Left ventricle myocardium superior (tissue), 1 donor: ENCODE data around the gene IL1A. TPM values are rescaled to one million over a fixed set of nuclear protein-coding genes. Genes with fewer than 3 reads are reported as not detected.

ENCODE experiments used
- ATAC-seq: fragments of 200-7000 bp; cut with Tn5 transposase; one replicate; pipeline ENCODE4 v1.9.1; 2020; ENCODE audit warnings: mild to moderate bottlenecking, moderate library complexity
- DNase-seq: peaks from one replicate; pipeline ENCODE4 v3.0.0-alpha.2; 2020
- intact Hi-C: fragments of 100-400 bp; cut with micrococcal nuclease; formaldehyde crosslinking; loops from one replicate; pipeline ENCODE4 v1.11.0; 2022
- total RNA-seq: library from RNA; stranded (reverse); fragmentation: NEBNext Ultra II Directional; extraction: Animal tissue kit (Norgen Biotek cat#: 25700); gene quantifications from one replicate; pipeline ENCODE4 v1.2.1, GENCODE V29; 2021
- donor health status: DM: no; HTN: yes; CAD: no; lungs with severe emphysema.

IL1A gene
- total RNA-seq, 1 donor from 2014 or later, result not detected

GRCh38 chr2:112820343-112820742 lies 36.0 kb upstream of the IL1A start:
- no peak for DNase-seq
- ATAC-seq, result no peak
- intact Hi-C loops, result no loop called here

GRCh38 chr2:112819081-112819480 lies 34.8 kb upstream of the IL1A start:
- no peak for DNase-seq
- ATAC-seq, result no peak
- intact Hi-C loops, result no loop called here

DNA sequence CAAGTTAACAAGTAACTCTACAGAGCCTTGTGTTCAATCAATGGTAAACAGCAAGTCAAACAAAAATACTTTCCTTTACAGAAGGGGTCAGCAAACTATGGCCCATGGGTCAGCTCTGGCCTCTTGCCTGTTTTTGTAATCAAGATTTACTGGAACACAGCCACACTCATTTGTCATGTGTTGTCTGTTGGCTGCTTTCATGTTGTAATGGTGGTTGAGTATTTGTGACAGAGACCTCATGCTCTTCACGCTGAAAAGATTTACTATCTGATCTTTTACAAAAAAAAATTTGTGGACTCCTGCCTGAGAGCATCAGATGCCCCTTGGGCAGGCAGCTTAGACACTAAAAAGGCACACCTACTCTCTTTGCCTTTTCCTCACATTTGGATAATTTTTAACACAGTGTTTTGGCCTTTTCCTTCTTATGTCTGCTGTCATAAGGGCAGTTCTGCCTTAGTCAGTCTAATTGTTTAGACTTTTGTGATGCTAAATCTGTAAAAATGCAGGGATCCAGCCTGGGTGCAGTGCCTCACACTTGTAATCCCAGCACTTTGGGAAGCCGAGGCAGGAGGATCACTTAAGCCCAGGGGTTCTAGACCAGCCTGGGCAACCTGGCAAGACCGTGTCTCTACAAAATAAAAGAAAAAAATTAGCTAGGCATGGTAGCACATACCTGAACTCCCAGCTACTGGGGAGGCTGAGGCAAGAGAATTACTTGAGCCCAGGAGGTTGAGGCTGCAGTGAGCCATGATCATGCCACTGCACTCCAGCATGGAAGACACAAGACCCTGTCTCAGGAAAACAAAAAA lies 34.0 kb upstream of the IL1A start:
- DNase-seq, result no peak
- ATAC-seq, result peak; percentile 32
- intact Hi-C loops, result no loop called here

- no peak for ATAC-seq
- intact Hi-C loops, result no loop called here
Measured at GRCh38 chr2:112817082-112817689, 32.9 kb upstream of the IL1A start.

GRCh38 chr2:112814278-112814677 lies 30.0 kb upstream of the IL1A start:
- intact Hi-C loops, result no loop called here
- ATAC-seq, result no peak
- DNase-seq, result no peak

More at GRCh38 chr2:112817082-112817689, 32.9 kb upstream of the IL1A start:
- DNase-seq, result no peak

GRCh38 chr2:112813280-112813966 lies 29.1 kb upstream of the IL1A start:
- intact Hi-C loops, result no loop called here
- DNase-seq (no peak), ATAC-seq (peak; percentile 41)

DNA sequence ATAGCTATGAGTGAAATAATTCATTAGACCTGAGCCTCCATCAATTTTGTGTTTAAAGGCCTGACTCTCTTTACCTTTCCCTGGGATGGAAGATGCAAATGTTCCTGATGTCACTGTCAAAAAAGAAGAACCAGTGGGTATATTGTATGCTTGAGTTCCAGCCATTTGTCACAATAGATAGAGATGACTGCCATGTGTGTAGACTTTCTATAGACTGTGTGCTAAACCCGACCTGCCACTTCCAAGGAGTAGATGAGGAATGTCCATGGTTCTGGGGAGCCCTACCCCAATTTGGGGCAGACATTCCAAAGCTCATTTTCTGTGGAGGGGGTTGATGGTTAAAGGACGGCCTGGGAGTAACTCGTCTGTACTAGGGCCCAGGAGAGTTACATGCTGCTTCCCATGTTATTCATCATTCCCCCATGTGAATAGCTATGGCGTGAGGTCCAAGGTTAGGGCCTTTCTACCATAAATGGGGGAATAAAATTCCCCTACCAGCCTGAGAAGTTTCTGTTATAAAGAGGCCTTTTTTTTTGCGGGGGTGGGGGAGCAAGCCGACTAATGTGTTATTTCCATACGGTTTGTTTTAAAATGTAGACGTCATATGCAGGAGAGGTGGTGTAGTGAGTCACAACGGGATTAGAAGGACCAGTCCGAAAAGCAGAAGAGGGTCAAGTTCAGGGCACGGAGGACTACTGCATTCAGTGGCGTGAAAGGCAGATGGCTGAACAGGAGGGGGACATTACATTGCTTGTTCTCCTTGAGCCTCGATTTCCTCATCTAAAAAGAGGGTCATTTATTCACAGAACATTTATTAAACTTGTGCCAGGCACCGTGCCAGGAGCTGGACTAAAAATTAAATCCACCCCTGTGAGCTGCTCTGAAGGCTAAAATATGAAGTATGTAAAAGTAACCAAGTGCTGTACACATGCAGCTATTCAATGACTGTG lies 28.3 kb upstream of the IL1A start:
- DNase-seq (no peak), ATAC-seq (peak; percentile 38)
- intact Hi-C loops, result no loop called here

GRCh38 chr2:112811841-112812306 lies 27.6 kb upstream of the IL1A start:
- intact Hi-C loops, result no loop called here

DNA sequence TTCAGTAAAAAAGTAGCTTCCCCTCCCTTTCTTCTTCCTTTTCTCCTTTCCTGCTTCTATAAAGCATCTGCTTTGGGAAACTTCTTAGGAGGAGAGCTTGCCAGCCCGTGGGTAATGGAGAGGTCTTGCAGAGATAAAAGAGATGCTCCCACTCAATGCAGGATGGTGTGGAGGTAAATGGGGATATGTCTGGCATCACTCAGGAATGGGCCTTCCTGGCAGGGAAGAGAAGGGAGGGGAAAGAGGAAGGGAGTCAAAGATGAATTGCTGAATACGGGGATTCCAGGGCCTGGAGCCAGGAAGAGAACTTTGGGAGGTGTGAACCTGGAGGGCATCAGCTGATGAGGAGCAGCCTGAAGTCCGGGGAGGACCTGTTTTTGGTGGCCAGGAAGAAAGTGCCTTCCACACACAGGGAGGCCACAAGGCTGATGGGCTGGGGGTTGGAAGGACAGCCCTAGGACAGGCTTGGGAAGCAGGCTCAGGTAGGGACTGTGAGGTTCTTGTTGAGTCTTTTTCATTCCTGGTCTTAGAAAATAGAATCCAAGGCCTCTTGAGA lies 27.1 kb upstream of the IL1A start:
- intact Hi-C loops, result no loop called here
- DNase-seq, result no peak
- no peak for ATAC-seq

More at GRCh38 chr2:112811841-112812306, 27.6 kb upstream of the IL1A start:
- ATAC-seq, result peak; percentile 84
- no peak for DNase-seq

DNA sequence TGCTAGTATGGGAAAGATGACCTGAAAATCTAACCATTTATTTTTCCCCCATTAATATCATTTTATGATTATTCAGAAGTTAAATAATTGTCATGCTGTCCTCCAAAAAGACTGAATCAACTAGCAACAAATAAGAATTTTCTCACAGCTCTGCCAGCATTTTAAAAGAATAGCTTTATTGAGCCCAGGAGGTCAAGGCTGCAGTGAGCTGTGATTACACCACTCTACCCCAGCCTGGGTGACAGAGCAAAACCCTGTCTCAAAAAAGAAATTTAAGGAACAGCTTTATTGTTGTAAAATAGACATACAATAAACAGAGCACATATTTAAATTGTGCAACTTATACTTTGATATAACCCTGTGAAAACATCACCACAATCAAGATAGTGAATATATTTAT lies 24.8 kb upstream of the IL1A start:
- DNase-seq (no peak), ATAC-seq (no peak)
- intact Hi-C loops, result no loop called here

DNA sequence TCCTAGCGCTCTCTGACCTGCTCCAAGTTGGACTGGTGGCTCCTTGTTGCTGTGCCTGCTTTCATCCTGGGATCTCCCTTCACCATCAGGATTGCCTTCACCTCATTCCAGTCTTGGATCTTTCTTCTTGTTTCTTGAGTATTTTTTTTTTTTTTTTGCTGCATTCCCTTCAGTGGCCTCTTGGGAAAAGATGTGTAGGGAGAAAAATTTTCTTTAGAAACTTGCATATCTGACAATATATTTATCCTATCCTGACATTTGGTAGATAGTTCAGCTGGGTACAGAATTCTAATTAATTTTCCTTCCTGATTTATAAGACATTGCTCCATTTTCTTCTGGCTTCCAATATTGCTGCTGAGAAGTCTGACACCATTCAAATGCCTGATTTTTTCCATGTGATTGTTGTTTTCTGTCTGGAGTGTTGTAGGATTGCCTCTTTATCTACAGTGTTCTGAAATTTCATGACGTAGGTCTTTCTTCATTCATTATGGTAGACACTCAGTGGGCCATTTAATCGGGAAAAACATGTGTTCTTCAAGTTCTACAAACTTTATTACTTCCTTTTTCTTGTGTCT lies 23.0 kb upstream of the IL1A start:
- DNase-seq, result no peak
- no peak for ATAC-seq
- intact Hi-C loops, result no loop called here

DNA sequence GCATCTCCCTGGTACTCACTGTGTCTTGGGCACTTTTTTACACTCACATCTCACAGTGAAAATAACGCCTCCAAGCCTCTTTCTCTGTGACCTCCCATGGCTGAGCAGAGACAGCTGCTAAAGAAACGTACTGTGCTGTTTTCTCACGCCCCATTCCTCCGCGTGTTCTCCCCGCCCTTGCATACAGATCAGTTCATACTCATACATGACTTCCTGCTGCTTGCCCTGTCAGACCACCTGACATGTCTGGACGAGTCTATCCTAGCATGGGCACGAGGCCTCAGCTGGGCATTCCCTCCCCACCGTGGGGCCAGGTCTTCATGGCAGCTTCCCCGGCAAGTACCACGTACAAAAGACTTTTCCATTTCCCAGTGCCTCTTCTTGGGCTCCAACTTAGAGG lies 21.2 kb upstream of the IL1A start:
- intact Hi-C loops, result no loop called here
- ATAC-seq (no peak), DNase-seq (no peak)

DNA sequence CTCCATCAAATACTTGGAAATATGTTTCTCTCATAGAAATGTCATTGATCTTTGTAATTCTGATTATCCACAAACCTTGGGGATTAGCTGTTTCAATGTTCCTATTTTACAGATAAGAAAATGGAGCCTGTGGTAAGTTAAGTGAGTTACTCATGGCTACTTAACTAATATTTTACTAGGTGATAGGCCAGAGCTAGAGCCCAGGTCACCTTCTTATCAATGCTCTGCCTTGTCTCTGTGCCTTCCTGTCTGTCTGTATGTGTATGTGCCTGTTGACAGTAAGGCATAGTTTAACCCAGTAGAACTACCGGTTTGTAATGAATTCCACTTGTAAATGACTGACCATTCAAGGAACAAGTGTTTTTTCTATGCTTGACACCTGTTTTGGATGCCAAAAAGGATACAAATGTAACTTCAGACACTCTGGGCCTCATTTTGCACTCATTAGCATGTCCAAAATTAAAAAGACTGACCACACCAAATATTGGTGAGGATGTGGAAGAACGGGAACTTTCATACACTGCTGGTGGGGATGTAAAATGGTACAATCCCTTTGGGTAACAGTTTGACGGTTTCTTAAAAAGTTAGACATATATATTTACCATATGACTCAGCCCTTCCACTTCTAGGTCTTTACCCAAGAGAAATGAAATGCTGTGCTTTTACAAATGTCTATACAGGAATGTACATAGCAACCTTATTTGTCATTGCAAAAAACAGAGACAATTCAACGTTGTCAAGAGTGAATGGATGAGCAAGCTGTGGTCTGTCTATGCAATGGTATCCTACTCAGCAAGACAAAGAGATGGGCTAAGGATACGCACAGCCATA lies 19.6 kb upstream of the IL1A start:
- intact Hi-C loops, result no loop called here
- ATAC-seq, result no peak
- no peak for DNase-seq

GRCh38 chr2:112800881-112801583 lies 16.7 kb upstream of the IL1A start:
- intact Hi-C loops, result no loop called here
- ATAC-seq, result no peak

GRCh38 chr2:112798979-112799975 lies 15.0 kb upstream of the IL1A start:
- DNase-seq (no peak), ATAC-seq (no peak)
- intact Hi-C loops, result no loop called here

More at GRCh38 chr2:112800881-112801583, 16.7 kb upstream of the IL1A start:
- no peak for DNase-seq

DNA sequence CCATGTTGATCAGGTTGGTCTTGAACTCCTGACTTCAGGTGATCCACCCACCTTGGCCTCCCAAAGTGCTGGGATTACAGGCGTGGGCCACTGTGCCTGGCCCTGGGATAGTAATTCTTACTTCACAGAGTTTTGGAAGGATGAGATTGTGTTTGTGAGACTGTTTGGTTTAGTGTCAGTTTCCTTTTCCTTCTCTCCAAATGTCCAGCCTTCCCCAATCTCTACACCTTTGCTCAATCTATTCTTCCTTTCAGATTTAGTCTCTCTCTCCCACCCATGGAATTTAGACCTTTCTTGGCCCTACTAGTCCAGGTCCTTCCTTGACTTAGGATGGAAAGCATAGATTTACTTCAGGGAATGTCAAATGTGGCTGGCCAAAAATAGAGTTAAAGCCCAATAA lies 12.2 kb upstream of the IL1A start:
- ATAC-seq, result no peak
- intact Hi-C loops, result no loop called here
- DNase-seq, result no peak
